ENCODE data around the gene CACNA2D3.

DNA sequence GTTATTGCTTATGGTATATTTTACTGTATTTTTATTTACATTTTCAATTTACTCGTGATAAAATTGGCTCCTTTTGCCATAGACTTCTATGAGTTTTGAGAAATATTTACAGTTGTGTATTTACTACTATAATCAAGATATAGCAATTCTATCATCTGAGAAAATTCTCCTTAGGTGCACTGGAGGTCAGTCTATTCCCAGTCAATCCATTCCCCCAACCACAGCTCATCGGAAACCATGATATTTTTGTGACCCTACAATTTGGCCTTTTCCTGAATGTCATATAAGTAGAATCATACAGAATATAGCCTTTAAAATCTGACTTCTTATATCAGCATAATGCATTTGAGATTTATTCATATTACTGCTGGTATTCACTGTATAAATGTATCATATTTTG is 920.2 kb downstream of the CACNA2D3 start:
- TF ChIP-seq, protein P1, sequence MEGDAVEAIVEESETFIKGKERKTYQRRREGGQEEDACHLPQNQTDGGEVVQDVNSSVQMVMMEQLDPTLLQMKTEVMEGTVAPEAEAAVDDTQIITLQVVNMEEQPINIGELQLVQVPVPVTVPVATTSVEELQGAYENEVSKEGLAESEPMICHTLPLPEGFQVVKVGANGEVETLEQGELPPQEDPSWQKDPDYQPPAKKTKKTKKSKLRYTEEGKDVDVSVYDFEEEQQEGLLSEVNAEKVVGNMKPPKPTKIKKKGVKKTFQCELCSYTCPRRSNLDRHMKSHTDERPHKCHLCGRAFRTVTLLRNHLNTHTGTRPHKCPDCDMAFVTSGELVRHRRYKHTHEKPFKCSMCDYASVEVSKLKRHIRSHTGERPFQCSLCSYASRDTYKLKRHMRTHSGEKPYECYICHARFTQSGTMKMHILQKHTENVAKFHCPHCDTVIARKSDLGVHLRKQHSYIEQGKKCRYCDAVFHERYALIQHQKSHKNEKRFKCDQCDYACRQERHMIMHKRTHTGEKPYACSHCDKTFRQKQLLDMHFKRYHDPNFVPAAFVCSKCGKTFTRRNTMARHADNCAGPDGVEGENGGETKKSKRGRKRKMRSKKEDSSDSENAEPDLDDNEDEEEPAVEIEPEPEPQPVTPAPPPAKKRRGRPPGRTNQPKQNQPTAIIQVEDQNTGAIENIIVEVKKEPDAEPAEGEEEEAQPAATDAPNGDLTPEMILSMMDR (IDR thresholded peaks at IDR 0.05; ENCODE audit: low read length): no peak
- no peak for TF ChIP-seq EZH2phosphoT487 (IDR thresholded peaks at IDR 0.05; ENCODE audit: low read length)
